ENCODE measurements around the gene SEC24B.

- no peak for TF ChIP-seq EZH2 (IDR thresholded peaks at IDR 0.05)
- no peak for TF ChIP-seq CTCF (IDR thresholded peaks at IDR 0.05)
Measured at GRCh38 chr4:109436504-109436903, 2.9 kb downstream of the SEC24B start.
